WTC11 (cell line): ENCODE results near the gene SSRP1. TPM values are rescaled to one million over a fixed set of nuclear protein-coding genes. Genes with fewer than 3 reads are reported as not detected.
"Not testable (repeated sequence)": the region's sequence is repeated elsewhere in the genome, so short reads cannot be mapped to it uniquely, and the experiment has no call there.

Experiments
- ATAC-seq: fragments of 200-7000 bp; cut with Tn5 transposase; 2 replicates; pipeline ENCODE4 v1.10.0; 2021; ENCODE audit warnings: mild to moderate bottlenecking, moderate library complexity
- CTCF ChIA-PET: fragments of 300-600 bp; sonication (Branson Sonifier 250); formaldehyde crosslinking; loops from one replicate; lab custom pipeline; 2021; ENCODE audit warnings: antibody characterized with exemption; lab: Charles Lee
- POLR2A ChIA-PET: fragments of 350-600 bp; sonication (Branson Sonifier 250); formaldehyde crosslinking; loops from one replicate; lab custom pipeline; 2021; ENCODE audit warnings: antibody characterized with exemption; lab: Charles Lee
- DNase-seq: peaks from one replicate; pipeline ENCODE4 v3.0.0; 2021; ENCODE audit warnings: low spot score
- H3K27ac Mint-ChIP-seq: 2 replicates; pipeline ENCODE4 v1.8.0; 2021; ENCODE audit warnings: mixed read lengths
- H3K27me3 Mint-ChIP-seq: 2 replicates; pipeline ENCODE4 v1.8.0; 2021; ENCODE audit warnings: low read depth, mild to moderate bottlenecking, moderate library complexity, mixed read lengths
- H3K36me3 Mint-ChIP-seq: 2 replicates; pipeline ENCODE4 v1.8.0; 2021; ENCODE audit warnings: mixed read lengths
- H3K4me1 Mint-ChIP-seq: 2 replicates; pipeline ENCODE4 v1.8.0; 2022; ENCODE audit warnings: mixed read lengths
- H3K4me3 Mint-ChIP-seq: 2 replicates; pipeline ENCODE4 v1.8.0; 2021; ENCODE audit warnings: mild to moderate bottlenecking, moderate library complexity, mixed read lengths
- H3K9me3 Mint-ChIP-seq: 2 replicates; pipeline ENCODE4 v1.8.0; 2021; ENCODE audit warnings: mixed read lengths
- CREB1 ChIP-seq: sonication (generic); formaldehyde crosslinking; IDR thresholded peaks from 2 replicates; pipeline ENCODE4 v1.8.0; 2023; ENCODE audit warnings: mild to moderate bottlenecking, missing genetic modification reagents
- ELF4 ChIP-seq: sonication (generic); formaldehyde crosslinking; IDR thresholded peaks from 2 replicates; pipeline ENCODE4 v1.8.1; 2022; ENCODE audit warnings: low read depth, mild to moderate bottlenecking, moderate library complexity, missing genetic modification reagents
- EMX1 ChIP-seq: fragments of 250-450 bp; sonication (Bioruptor Pico); IDR thresholded peaks from 2 replicates; pipeline ENCODE4 v1.8.0; 2021; ENCODE audit warnings: mild to moderate bottlenecking
- ETV6 ChIP-seq: sonication (generic); formaldehyde crosslinking; IDR thresholded peaks from 2 replicates; pipeline ENCODE4 v1.8.1; 2022; ENCODE audit warnings: mild to moderate bottlenecking, missing genetic modification reagents
- GTF2I ChIP-seq: fragments of 250-450 bp; sonication (Bioruptor Pico); conservative IDR thresholded peaks from 2 replicates; pipeline ENCODE4 v1.4.0; 2021; ENCODE audit warnings: mild to moderate bottlenecking
- IRF2 ChIP-seq: sonication (generic); formaldehyde crosslinking; IDR thresholded peaks from 2 replicates; pipeline ENCODE4 v1.8.0; 2022; ENCODE audit warnings: low read depth, missing genetic modification reagents, borderline replicate concordance
- JAZF1 ChIP-seq: fragments of 250-450 bp; sonication (Bioruptor Pico); IDR thresholded peaks from 2 replicates; pipeline ENCODE4 v1.9.0; 2021; ENCODE audit warnings: moderate library complexity, mild to moderate bottlenecking, inconsistent platforms
- MXD4 ChIP-seq: fragments of 250-450 bp; sonication (Bioruptor Pico); IDR thresholded peaks from 2 replicates; pipeline ENCODE4 v1.8.0; 2021; ENCODE audit warnings: mild to moderate bottlenecking, moderate library complexity, borderline replicate concordance
- NFATC4 ChIP-seq: fragments of 250-450 bp; sonication (Bioruptor Pico); IDR thresholded peaks from 2 replicates; pipeline ENCODE4 v1.9.0; 2021; ENCODE audit warnings: mild to moderate bottlenecking
- NFE2L1 ChIP-seq: sonication (generic); formaldehyde crosslinking; IDR thresholded peaks from 2 replicates; pipeline ENCODE4 v1.8.1; 2023; ENCODE audit warnings: missing genetic modification reagents
- NFYB ChIP-seq: sonication (generic); formaldehyde crosslinking; conservative IDR thresholded peaks from 2 replicates; pipeline ENCODE4 v1.8.0; 2022; ENCODE audit warnings: low read depth, missing genetic modification reagents
- OVOL2 ChIP-seq: fragments of 250-450 bp; sonication (Bioruptor Pico); IDR thresholded peaks from 2 replicates; pipeline ENCODE4 v1.9.0; 2021; ENCODE audit warnings: mild to moderate bottlenecking, borderline replicate concordance
- SOX15 ChIP-seq: fragments of 250-450 bp; sonication (Bioruptor Pico); IDR thresholded peaks from 2 replicates; pipeline ENCODE4 v1.9.0; 2021; ENCODE audit warnings: mild to moderate bottlenecking
- ZNF121 ChIP-seq: sonication (generic); formaldehyde crosslinking; IDR thresholded peaks from 2 replicates; pipeline ENCODE4 v1.8.0; 2023; ENCODE audit warnings: missing genetic modification reagents
- ZNF416 ChIP-seq: fragments of 250-450 bp; sonication (Bioruptor Pico); IDR thresholded peaks from 2 replicates; pipeline ENCODE4 v1.9.0; 2021; ENCODE audit warnings: mild to moderate bottlenecking, inconsistent platforms
- ZNF671 ChIP-seq: fragments of 250-450 bp; sonication (Bioruptor Pico); IDR thresholded peaks from 2 replicates; pipeline ENCODE4 v1.8.0; 2021; ENCODE audit warnings: mild to moderate bottlenecking
- total RNA-seq: library from RNA; stranded (reverse); gene quantifications from 3 replicates; pipeline ENCODE4 v1.2.3, GENCODE V29; 2021
- TF ChIP-seq, protein P1 (sequence below): sonication (generic); formaldehyde crosslinking; IDR thresholded peaks from 2 replicates; pipeline ENCODE4 v1.8.0; 2023; ENCODE audit warnings: missing genetic modification reagents, mild to moderate bottlenecking, borderline replicate concordance
- TF ChIP-seq, protein P2 (sequence below): fragments of 250-450 bp; sonication (Bioruptor Pico); conservative IDR thresholded peaks from 2 replicates; pipeline ENCODE4 v1.9.0; 2021; ENCODE audit warnings: mild to moderate bottlenecking
- TF ChIP-seq, protein P3 (sequence below): sonication (generic); formaldehyde crosslinking; IDR thresholded peaks from 2 replicates; pipeline ENCODE4 v1.8.0; 2022; ENCODE audit warnings: mild to moderate bottlenecking, missing genetic modification reagents

The SSRP1 gene
- total RNA-seq, 1 experiment from 2014 or later, result 228 TPM

GRCh38 chr11:57338142-57338541 lies 2.5 kb upstream of the SSRP1 start, which contains the start of gene P2RX3:
Gene P2RX3 (plus strand): TSS chr11:57338352. CDS start chr11:57338551, 199 bp downstream.
- Mint-ChIP-seq H3K27ac (no peak within 1 kb of the TSS), H3K9me3 (no peaks in the 10 kb centered on the region), H3K36me3 (peaks cover 15% of the 10 kb centered on the region), H3K4me3 (no peak within 1 kb of the TSS), H3K27me3 (peaks cover 18% of the 10 kb centered on the region), H3K4me1 (peaks cover 54% of the 10 kb centered on the region)
- ChIA-PET POLR2A (no interaction called here), CTCF (interaction anchor here (0.9 to 3.7 kb wide), 7 partner anchors 12 to 145 kb away, joined by 3 to 22 read pairs (median 4); partner anchors contain the start of gene TNKS1BP1)
- DNase-seq, result no peak
- no peak for ATAC-seq
- TF ChIP-seq ZNF121 (CRISPR knock-in tag) (no peak), MXD4 (CRISPR knock-in tag) (no peak), ZNF416 (CRISPR knock-in tag) (no peak), ETV6 (CRISPR knock-in tag) (no peak), SOX15 (CRISPR knock-in tag) (no peak), EMX1 (CRISPR knock-in tag) (no peak), ELF4 (CRISPR knock-in tag) (no peak), ZNF671 (CRISPR knock-in tag) (no peak), OVOL2 (no peak), NFYB (CRISPR knock-in tag) (no peak), IRF2 (CRISPR knock-in tag) (no peak), JAZF1 (CRISPR knock-in tag) (no peak), NFE2L1 (CRISPR knock-in tag) (no peak), NFATC4 (CRISPR knock-in tag) (no peak), CREB1 (CRISPR knock-in tag) (no peak), GTF2I (CRISPR knock-in tag) (no peak)
- TF ChIP-seq, protein P1, sequence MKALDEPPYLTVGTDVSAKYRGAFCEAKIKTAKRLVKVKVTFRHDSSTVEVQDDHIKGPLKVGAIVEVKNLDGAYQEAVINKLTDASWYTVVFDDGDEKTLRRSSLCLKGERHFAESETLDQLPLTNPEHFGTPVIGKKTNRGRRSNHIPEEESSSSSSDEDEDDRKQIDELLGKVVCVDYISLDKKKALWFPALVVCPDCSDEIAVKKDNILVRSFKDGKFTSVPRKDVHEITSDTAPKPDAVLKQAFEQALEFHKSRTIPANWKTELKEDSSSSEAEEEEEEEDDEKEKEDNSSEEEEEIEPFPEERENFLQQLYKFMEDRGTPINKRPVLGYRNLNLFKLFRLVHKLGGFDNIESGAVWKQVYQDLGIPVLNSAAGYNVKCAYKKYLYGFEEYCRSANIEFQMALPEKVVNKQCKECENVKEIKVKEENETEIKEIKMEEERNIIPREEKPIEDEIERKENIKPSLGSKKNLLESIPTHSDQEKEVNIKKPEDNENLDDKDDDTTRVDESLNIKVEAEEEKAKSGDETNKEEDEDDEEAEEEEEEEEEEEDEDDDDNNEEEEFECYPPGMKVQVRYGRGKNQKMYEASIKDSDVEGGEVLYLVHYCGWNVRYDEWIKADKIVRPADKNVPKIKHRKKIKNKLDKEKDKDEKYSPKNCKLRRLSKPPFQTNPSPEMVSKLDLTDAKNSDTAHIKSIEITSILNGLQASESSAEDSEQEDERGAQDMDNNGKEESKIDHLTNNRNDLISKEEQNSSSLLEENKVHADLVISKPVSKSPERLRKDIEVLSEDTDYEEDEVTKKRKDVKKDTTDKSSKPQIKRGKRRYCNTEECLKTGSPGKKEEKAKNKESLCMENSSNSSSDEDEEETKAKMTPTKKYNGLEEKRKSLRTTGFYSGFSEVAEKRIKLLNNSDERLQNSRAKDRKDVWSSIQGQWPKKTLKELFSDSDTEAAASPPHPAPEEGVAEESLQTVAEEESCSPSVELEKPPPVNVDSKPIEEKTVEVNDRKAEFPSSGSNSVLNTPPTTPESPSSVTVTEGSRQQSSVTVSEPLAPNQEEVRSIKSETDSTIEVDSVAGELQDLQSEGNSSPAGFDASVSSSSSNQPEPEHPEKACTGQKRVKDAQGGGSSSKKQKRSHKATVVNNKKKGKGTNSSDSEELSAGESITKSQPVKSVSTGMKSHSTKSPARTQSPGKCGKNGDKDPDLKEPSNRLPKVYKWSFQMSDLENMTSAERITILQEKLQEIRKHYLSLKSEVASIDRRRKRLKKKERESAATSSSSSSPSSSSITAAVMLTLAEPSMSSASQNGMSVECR (CRISPR knock-in tag), result no peak
- TF ChIP-seq, protein P2, sequence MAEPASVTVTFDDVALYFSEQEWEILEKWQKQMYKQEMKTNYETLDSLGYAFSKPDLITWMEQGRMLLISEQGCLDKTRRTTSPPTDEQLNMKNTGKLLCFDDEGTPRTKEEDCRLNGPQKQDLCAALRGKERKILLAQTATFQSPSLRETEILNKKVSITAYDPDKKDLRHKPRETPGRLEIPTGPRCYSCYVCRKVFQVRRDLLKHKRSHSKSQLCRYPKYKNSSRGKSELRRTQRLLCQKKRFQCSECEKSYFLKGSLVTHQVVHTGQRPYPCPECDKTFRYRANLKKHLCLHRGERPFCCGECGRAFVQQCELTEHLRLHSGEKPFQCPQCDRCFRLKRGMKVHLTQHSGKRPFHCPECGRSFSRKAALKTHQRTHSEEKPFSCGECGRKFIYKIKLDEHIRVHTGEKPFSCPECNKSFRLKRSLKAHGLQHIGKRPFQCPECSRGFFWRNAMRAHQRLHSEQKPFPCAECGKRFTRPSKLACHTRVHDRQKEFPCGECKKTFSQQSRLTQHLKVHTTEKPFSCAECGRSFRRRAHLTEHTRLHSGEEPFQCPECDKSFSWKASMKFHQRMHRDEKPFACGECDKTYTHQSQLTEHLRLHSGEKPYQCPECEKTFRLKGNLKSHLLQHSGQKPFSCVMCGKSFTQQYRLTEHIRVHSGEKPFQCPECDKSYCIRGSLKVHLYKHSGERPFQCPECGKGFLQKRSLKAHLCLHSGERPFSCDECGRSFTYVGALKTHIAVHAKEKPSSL (CRISPR knock-in tag), result no peak
- TF ChIP-seq, protein P3, sequence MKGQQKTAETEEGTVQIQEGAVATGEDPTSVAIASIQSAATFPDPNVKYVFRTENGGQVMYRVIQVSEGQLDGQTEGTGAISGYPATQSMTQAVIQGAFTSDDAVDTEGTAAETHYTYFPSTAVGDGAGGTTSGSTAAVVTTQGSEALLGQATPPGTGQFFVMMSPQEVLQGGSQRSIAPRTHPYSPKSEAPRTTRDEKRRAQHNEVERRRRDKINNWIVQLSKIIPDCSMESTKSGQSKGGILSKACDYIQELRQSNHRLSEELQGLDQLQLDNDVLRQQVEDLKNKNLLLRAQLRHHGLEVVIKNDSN (CRISPR knock-in tag), result no peak
- TF ChIP-seq, all 79 proteins: peak for 0

GRCh38 chr11:57336856-57337255 lies 1.2 kb upstream of the SSRP1 start:
- H3K4me3 Mint-ChIP-seq, ATAC-seq, H3K27ac Mint-ChIP-seq, DNase-seq, POLR2A ChIA-PET, H3K9me3 Mint-ChIP-seq: not testable (repeated sequence)
- Mint-ChIP-seq H3K27me3 (peaks cover 16% of the 10 kb centered on the region), H3K36me3 (peaks cover 28% of the 10 kb centered on the region), H3K4me1 (peaks cover 48% of the 10 kb centered on the region)
- CTCF ChIA-PET, result interaction anchor here (2.7 to 3.7 kb wide), 2 partner anchors 9 to 121 kb away, joined by 22 to 23 read pairs; no protein-coding TSS in a partner anchor
